ENCODE measurements around the gene ATP8A2. TPM values are rescaled to one million over a fixed set of nuclear protein-coding genes. Genes with fewer than 3 reads are reported as not detected.

Gene ATP8A2
- total RNA-seq, 4 donors from 2014 or later: 0.29 to 0.65 (median 0.46) TPM

DNA sequence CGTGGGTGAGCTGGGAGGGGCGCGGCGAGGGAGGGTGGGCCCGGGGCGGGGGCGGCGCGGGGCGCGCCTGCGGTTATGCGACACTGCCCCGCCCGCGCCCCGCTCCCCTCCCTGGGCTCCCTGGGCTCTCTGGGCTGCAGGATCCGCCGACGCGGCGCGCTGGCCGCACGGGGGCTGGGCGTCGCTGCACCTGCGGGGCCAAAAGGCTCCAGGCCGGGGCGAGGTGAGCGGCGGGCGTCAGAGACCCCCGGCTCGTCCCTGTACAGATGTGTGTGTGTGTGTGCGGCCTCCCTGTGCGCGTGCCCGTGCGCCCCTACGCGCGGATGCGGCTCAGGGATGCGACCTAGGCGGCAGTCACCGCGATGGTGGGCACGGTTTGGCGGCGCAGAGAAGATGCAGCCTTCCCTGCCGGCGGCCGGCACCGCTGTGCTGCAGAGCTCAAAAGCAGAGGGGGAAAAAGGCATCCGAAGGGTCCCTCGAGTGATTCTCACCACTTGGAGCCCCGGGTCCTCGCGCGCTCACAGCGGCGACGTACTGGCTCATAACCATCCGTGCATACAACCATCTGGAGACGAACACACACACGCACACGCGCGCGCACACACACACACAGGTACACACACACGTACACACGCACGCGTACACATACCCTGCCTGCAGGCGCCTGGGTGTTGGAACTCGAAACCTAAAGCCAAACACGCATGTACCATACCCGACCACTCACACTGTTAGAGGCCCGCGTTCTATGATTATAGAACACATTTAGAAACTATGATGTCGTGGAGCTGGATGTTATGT, 709 bp downstream of the ATP8A2 start:
- no peak for TF ChIP-seq POLR2A (IDR thresholded peaks at IDR 0.05; ENCODE audit: low read depth)
- TF ChIP-seq, protein P1, sequence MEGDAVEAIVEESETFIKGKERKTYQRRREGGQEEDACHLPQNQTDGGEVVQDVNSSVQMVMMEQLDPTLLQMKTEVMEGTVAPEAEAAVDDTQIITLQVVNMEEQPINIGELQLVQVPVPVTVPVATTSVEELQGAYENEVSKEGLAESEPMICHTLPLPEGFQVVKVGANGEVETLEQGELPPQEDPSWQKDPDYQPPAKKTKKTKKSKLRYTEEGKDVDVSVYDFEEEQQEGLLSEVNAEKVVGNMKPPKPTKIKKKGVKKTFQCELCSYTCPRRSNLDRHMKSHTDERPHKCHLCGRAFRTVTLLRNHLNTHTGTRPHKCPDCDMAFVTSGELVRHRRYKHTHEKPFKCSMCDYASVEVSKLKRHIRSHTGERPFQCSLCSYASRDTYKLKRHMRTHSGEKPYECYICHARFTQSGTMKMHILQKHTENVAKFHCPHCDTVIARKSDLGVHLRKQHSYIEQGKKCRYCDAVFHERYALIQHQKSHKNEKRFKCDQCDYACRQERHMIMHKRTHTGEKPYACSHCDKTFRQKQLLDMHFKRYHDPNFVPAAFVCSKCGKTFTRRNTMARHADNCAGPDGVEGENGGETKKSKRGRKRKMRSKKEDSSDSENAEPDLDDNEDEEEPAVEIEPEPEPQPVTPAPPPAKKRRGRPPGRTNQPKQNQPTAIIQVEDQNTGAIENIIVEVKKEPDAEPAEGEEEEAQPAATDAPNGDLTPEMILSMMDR (IDR thresholded peaks at IDR 0.05): no peak
- TF ChIP-seq EP300 (IDR thresholded peaks at IDR 0.05): no peak
- H3K36me3 ChIP-seq: no peaks in the 10 kb centered on the region
- no peak overlapping the region for H3K27ac ChIP-seq (replicated peaks in 1 of 4)
- peaks cover 0 to 15% (median 12%) of the 10 kb centered on the region in 4 donors for H3K4me1 ChIP-seq
- 51% methylated on average over 28 of the region's 82 CpGs for WGBS
- no peak for DNase-seq (ENCODE audit: extremely low spot score)
- no peaks in the 10 kb centered on the region for H3K9me3 ChIP-seq
- peaks cover 0 to 72% (median 13%) of the 10 kb centered on the region in 4 donors for H3K27me3 ChIP-seq
- H3K4me3 ChIP-seq: peak overlapping the region; percentile 40 to 54 (median 46)
- intact Hi-C loops (cut with DNase I): no loop called here

DNA sequence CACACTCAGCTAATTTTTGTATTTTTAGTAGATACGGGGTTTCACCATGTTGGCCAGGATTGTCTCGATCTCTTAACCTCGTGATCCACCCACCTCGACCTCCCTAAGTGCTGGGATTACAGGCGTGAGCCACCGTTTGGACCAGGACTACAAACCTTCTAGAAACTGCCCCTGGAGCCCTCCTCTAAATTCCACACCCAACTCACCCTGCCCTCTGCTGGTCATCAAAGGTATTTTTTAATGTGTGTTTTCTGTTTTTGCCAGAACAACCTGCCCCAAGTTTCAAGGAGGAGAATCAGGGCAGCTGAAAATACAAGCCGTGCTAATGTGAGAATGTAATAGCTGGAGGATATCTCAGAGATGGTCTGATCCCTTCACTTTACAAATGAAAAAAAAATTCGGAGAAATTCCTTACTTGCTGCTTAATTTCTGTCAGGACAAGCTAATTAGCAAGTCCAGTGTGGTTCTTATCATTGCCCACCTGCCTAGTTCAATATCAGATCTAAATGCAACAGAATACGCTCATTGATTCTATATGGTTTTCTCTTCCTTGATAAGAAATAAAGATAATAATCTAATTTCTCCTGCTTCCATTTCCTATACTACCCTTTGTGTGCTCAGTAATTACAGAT, 4.1 kb downstream of the ATP8A2 start:
- H3K27me3 ChIP-seq: peaks cover 0 to 52% (median 13%) of the 10 kb centered on the region in 4 donors
- no peaks in the 10 kb centered on the region for H3K36me3 ChIP-seq
- H3K27ac ChIP-seq (replicated peaks in 1 of 4): no peak overlapping the region
- WGBS: 44% methylated on average over 9 of the region's 9 CpGs
- peaks cover 0 to 15% (median 12%) of the 10 kb centered on the region in 4 donors for H3K4me1 ChIP-seq
- intact Hi-C loops (cut with DNase I): no loop called here
- H3K9me3 ChIP-seq: no peaks in the 10 kb centered on the region
- no peak overlapping the region for H3K4me3 ChIP-seq
- no peak for DNase-seq (ENCODE audit: extremely low spot score)
- no peak for TF ChIP-seq POLR2AphosphoS5 (IDR thresholded peaks at IDR 0.05)
- TF ChIP-seq, protein P1 (IDR thresholded peaks at IDR 0.05): peak; percentile 39 to 62 (median 44)

- no peaks in the 10 kb centered on the region for H3K9me3 ChIP-seq
- H3K27me3 ChIP-seq: peaks cover 0 to 36% (median 7%) of the 10 kb centered on the region in 4 donors
- 88% methylated on average over 5 of the region's 7 CpGs for WGBS
- intact Hi-C loops (cut with DNase I): no loop called here
- no peaks in the 10 kb centered on the region for H3K36me3 ChIP-seq
- TF ChIP-seq EP300 (IDR thresholded peaks at IDR 0.05): no peak
- no peak for TF ChIP-seq POLR2AphosphoS5 (IDR thresholded peaks at IDR 0.05)
- TF ChIP-seq POLR2A (IDR thresholded peaks at IDR 0.05; ENCODE audit: low read depth): no peak
- TF ChIP-seq, protein P1 (IDR thresholded peaks at IDR 0.05): no peak
- no peak for DNase-seq (ENCODE audit: extremely low spot score)
- H3K4me1 ChIP-seq: peaks cover 0 to 4% (median 3%) of the 10 kb centered on the region in 4 donors
- H3K27ac ChIP-seq (replicated peaks in 1 of 4): no peak overlapping the region
- H3K4me3 ChIP-seq: no peak overlapping the region
Measured at GRCh38 chr13:25377244-25377962, 5.6 kb downstream of the ATP8A2 start.

DNA sequence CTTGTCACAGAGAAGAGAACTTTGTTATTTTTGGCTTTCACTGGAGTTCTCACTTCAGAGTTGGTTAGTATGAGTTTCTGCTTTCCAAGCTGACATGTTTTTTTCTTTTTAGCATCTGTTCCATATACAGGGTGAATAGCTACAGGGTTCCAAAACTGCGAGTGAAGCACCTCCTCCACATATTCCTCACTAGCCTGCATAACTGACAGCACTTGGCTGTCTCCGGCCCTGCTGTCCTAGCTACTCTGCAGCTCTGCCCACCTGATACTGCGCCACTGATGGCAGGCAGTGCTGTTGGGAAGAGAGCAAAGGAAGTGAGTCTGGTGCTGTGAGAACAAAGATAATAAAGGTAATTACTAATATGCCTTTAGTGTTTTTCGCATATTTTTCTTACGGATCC, 6.8 kb downstream of the ATP8A2 start:
- intact Hi-C loops (cut with DNase I): no loop called here
- Histone ChIP-seq H3K27ac (replicated peaks in 1 of 4) (no peak overlapping the region), H3K27me3 (peaks cover 0 to 25% (median 2%) of the 10 kb centered on the region in 4 donors), H3K4me1 (no peaks in the 10 kb centered on the region), H3K4me3 (no peak overlapping the region), H3K9me3 (no peaks in the 10 kb centered on the region), H3K36me3 (no peaks in the 10 kb centered on the region)
- no peak for TF ChIP-seq EP300 (IDR thresholded peaks at IDR 0.05)
- no peak for TF ChIP-seq POLR2A (IDR thresholded peaks at IDR 0.05; ENCODE audit: low read depth)
- TF ChIP-seq POLR2AphosphoS5 (IDR thresholded peaks at IDR 0.05): no peak
- TF ChIP-seq, protein P1 (IDR thresholded peaks at IDR 0.05): no peak
- no peak for DNase-seq (ENCODE audit: extremely low spot score)
- WGBS: 51% methylated on average over 5 of the region's 5 CpGs
